Stimulated activated CD8-positive, alpha-beta memory T cell treated with anti-CD3 and anti-CD28 coated beads, Interleukin-12 subunit alpha, Interleukin-12 subunit beta, amount 100 ng/mL, for 24 hours (primary cell): ENCODE measurements around the gene TMEM51.

Source experiments
- DNase-seq: peaks from one replicate; pipeline ENCODE4 v3.0.0-alpha.2; 2020; ENCODE audit errors: extremely low read depth

TMEM51 gene

DNA sequence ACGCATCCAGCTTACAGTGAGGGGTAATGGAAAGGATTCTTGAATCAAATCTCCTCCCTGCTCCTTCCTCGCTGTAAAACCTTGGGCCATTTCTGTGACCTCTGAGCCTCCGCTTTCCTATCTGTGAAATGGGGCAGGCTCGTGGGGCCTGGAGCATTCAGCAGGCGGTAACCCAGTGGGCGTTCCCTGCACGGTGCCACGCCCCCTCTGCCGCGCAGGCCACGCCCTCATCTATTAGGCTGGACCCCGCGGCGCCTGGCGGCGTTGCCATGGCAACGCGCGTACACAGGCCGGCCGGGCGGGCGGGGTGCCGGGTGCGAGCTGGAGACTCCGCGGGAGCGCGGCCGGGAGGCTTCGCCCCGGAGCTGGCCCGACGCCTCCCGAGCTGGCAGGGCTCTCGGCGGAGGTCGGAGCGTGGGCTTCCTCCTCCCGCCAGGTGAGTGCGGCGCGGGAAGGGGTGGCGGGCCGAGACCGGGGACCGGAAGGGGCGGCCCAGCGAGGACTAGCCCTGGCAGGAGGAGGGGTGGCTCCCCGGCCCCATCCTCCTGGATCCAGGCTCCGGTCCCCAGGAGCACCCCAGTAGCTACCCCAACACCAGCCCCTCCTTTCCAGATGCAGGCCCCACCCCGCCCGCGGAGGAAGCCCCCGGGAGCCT is 93.5 kb downstream of the TMEM51 start, which contains the start of gene FHAD1:
Gene FHAD1 (plus strand): TSS at position 264 of the 655 bp plus-strand sequence. CDS start 4,562 bp downstream, outside the sequence.
- no peak for DNase-seq

- DNase-seq = no peak
Measured at GRCh38 chr1:15248216-15248615, 94.7 kb downstream of the TMEM51 start.

GRCh38 chr1:15249081-15249480 is 95.5 kb downstream of the TMEM51 start:
- DNase-seq = peak; percentile 25

GRCh38 chr1:15251857-15252835 is 98.6 kb downstream of the TMEM51 start:
- no peak for DNase-seq

DNA sequence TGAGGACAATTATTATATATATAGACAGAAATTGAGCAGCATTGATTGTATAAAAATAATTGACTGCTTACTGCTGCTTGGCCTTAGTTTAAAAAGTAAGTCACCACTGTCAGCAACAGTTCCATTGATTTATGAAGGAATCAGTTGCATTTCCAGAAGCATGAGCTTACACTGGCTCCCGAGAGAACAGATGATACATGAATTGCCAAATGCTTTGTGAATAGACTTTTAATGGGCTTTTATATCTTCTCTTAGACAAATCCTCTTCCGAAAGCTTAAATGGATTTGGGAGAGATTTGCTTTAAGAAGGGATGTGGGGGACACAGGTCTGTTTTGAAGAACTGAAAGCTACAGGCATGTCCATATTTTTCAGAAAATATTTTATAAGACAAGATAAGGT is 101.0 kb downstream of the TMEM51 start:
- no peak for DNase-seq

DNA sequence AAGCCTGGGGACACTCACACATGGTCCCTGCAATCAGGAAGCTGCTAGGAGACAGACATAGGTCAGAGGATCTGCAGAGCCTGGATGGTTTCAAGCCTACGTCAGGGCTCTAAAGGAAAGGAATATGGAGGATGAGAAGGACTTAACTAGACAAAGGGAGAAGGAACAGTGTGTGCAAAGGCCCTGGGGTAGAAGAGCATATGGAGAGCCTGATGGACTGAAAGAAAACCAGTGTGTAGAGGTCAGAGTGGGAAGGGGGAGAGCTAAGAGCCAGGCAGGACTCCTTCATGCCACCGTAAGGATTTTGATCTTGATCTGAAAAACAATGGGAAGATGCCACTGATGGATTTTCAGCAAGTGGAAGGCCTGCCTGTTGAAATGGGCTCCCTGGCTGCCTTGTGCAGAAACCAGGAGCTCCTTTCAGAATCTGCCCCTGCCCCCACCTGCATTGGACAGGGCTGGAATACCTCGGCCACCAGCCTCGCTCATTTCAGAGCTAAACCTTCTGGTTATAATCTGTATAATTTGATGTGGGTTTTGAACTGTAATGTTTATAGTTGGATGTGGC is 102.1 kb downstream of the TMEM51 start:
- no peak for DNase-seq

- DNase-seq = no peak
Measured at GRCh38 chr1:15256584-15256983, 103.0 kb downstream of the TMEM51 start.

DNA sequence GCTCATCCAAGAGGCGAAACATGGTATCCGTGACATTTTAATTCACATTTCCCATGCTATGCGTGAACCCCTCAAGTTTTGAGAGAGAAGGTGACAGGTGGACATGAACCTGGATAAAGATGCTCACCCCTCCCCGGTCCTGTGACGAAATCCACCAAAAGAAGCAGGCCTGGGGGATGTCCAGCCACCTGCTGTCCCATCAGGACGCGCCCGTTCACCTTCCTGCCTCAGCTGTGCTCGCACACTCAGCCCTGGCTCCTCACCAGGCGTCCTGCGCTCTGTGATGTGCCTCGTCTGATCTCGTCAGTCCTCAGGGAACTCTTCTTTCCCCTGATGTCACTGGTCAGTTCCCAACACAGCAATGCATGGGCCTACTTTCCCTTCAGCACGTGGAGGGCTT is 103.8 kb downstream of the TMEM51 start:
- DNase-seq = no peak

GRCh38 chr1:15258833-15259621 is 105.5 kb downstream of the TMEM51 start:
- no peak for DNase-seq

- no peak for DNase-seq
Measured at GRCh38 chr1:15259622-15260007, 106.1 kb downstream of the TMEM51 start.

- DNase-seq = no peak
Measured at GRCh38 chr1:15260418-15261154, 107.0 kb downstream of the TMEM51 start.

DNA sequence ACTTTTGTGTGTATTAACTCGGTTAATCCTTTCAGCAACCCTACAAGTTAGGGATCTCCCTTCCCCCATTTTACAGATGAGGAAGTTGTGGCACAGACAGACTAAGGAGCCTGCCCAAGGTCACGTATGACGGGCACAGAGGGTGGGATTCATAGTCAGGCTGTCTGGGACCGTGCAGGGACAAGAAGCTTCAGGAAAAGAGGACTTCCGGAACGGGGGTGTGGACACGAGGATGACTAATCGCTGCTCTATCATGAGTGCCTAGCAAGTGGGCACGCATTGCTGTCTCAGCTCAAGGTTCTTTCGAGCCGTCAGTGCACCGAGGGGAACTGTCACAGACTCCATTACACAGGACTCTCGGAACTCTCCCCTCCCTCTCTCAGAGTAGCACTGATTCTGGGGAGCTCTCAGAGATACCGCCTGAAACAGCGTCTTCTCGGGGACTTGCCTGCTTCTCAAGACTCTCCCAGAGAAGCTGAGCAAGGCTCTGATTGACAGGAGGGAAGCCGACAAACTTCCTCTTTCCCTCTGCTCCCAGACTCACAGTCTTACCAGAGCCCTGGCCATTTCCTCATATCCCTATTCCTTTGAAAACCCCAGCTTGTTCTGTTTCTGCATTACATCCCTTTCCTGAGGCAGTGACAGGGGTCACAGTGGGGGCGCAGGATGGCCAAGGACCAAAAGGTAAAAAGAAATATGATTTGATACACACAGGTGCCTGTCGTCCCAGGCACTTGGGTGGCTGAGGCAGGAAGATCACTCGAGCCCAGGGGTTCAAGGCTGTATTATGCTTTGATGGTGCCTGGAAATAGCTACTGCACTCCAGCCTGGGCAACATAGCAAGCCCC is 107.8 kb downstream of the TMEM51 start:
- no peak for DNase-seq

GRCh38 chr1:15262003-15262377 is 108.4 kb downstream of the TMEM51 start:
- DNase-seq = no peak

DNA sequence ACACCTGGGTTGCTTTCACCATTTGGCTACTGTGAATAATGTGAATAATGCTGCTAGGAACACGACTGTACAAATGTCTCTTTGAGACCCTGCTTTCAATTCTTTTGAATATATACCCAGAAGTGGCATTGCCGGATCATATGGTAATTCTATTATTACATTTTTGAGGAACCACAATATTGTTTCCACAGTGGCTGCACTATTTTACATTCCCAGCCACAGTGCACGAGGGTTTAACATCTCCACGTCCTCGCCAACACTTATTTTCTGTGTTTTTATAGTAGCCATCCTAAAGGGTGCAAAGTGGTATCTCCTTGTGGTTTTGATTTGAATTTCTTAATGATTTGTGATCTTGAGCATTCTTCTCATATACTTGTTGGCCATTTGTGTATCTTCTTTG is 109.2 kb downstream of the TMEM51 start:
- DNase-seq = no peak

DNA sequence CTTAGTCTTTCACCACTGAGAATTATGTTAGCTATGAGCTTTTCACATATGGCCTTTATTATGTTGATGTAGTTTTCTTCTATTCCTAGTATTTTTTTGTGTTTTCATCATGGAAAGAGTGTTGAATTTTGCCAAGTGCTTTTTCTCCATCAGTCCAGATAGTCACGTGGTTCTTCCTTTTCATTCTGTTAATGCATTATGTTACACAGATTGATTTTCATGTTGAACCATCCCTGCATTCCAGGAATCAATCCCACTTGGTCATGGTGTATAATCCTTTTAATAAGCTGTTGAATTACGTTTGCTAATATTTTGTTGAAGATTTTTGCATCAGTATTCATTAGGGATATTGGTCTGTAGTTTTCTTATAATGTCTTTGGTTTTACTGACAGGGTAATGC is 111.2 kb downstream of the TMEM51 start:
- no peak for DNase-seq
